HEK293 (cell line): Measurements from ENCODE around the gene ACER3.
"Not testable (repeated sequence)": the region's sequence is repeated elsewhere in the genome, so short reads cannot be mapped to it uniquely, and the experiment has no call there.

Source experiments
- CTCF ChIA-PET: fragments of 350-600 bp; formaldehyde crosslinking; extraction: SDS; loops from one replicate; lab custom pipeline; 2021; ENCODE audit warnings: antibody characterized with exemption; lab: Yijun Ruan, JAX
- POLR2A ChIA-PET: fragments of 300-600 bp; formaldehyde crosslinking; extraction: SDS; loops from one replicate; lab custom pipeline; 2020; ENCODE audit warnings: antibody characterized with exemption, inconsistent platforms; lab: Yijun Ruan, JAX
- H3K27ac ChIP-seq: fragments of 200-500 bp; sonication (Bioruptor generic); 2 replicates; pipeline ENCODE4 v1.5.1; 2014; ENCODE audit warnings: low read depth, low read length, control low read depth, inconsistent platforms; ENCODE audit errors: extremely low read depth
- H3K36me3 ChIP-seq, 2 experiments: fragments of 200-500 bp in 1 of 2; sonication (Bioruptor generic) in 1 of 2; 1 replicate in 1 of 2; 2 replicates in 1 of 2; pipeline ENCODE4 v1.5.1; 2014 to 2017; ENCODE audit warnings: inconsistent platforms in 2 of 2, low read length in 2 of 2; ENCODE audit not compliant: control insufficient read depth in 2 of 2, insufficient read depth in 1 of 2
- H3K4me1 ChIP-seq: fragments of 200-500 bp; sonication (Bioruptor generic); 2 replicates; pipeline ENCODE4 v1.5.1; 2014; ENCODE audit warnings: mild to moderate bottlenecking, low read length, inconsistent platforms; ENCODE audit not compliant: control insufficient read depth, insufficient read depth
- H3K4me3 ChIP-seq: 2 replicates; pipeline ENCODE4 v1.5.1; 2011; ENCODE audit warnings: low read depth, mild to moderate bottlenecking, control low read depth, low read length, moderate library complexity
- H3K9me3 ChIP-seq: fragments of 200-500 bp; sonication (Bioruptor generic); 2 replicates; pipeline ENCODE4 v1.5.1; 2014; ENCODE audit warnings: low read depth, low read length, inconsistent platforms; ENCODE audit not compliant: control insufficient read depth, insufficient read depth
- EGR2 ChIP-seq: fragments of 450-650 bp; formaldehyde crosslinking; IDR thresholded peaks from 2 replicates; pipeline ENCODE4 v1.5.1; 2016; ENCODE audit warnings: low read depth, missing biosample characterization, missing genetic modification characterization
- MZF1 ChIP-seq: fragments of 450-650 bp; formaldehyde crosslinking; IDR thresholded peaks from 2 replicates; pipeline ENCODE4 v1.5.1; 2017; ENCODE audit warnings: missing biosample characterization, missing genetic modification characterization, borderline replicate concordance
- PRDM1 ChIP-seq: fragments of 450-650 bp; formaldehyde crosslinking; IDR thresholded peaks from 2 replicates; pipeline ENCODE4; 2016; ENCODE audit warnings: missing biosample characterization, missing genetic modification characterization
- YY1 ChIP-seq: fragments of 450-650 bp; formaldehyde crosslinking; IDR thresholded peaks from 2 replicates; pipeline ENCODE4 v1.5.1; 2018; ENCODE audit warnings: missing biosample characterization, missing genetic modification characterization
- ZEB2 ChIP-seq: fragments of 450-650 bp; formaldehyde crosslinking; IDR thresholded peaks from 2 replicates; pipeline ENCODE4 v1.5.1; 2016; ENCODE audit warnings: missing biosample characterization, missing genetic modification characterization
- ZFHX2 ChIP-seq: fragments of 450-650 bp; formaldehyde crosslinking; conservative IDR thresholded peaks from 2 replicates; pipeline ENCODE4 v1.5.1; 2016; ENCODE audit warnings: missing biosample characterization, missing genetic modification characterization
- ZNF140 ChIP-seq: fragments of 450-650 bp; formaldehyde crosslinking; IDR thresholded peaks from 2 replicates; pipeline ENCODE4 v1.5.1; 2016; ENCODE audit warnings: missing biosample characterization, missing genetic modification characterization
- ZNF174 ChIP-seq: fragments of 450-650 bp; formaldehyde crosslinking; IDR thresholded peaks from 2 replicates; pipeline ENCODE4 v1.5.0; 2017; ENCODE audit warnings: missing biosample characterization, mild to moderate bottlenecking, missing genetic modification characterization
- ZNF24 ChIP-seq: fragments of 450-650 bp; formaldehyde crosslinking; IDR thresholded peaks from 2 replicates; pipeline ENCODE4 v1.5.1; 2016; ENCODE audit warnings: missing biosample characterization, missing genetic modification characterization
- ZNF585B ChIP-seq: fragments of 450-650 bp; formaldehyde crosslinking; IDR thresholded peaks from 2 replicates; pipeline ENCODE4 v1.5.1; 2016; ENCODE audit warnings: missing biosample characterization, missing genetic modification characterization
- ZNF596 ChIP-seq: fragments of 450-650 bp; IDR thresholded peaks from 2 replicates; pipeline ENCODE4 v1.5.0; 2018; ENCODE audit warnings: missing biosample characterization, mild to moderate bottlenecking, missing genetic modification characterization, moderate library complexity
- ZNF76 ChIP-seq: fragments of 450-650 bp; formaldehyde crosslinking; IDR thresholded peaks from 2 replicates; pipeline ENCODE4; 2016; ENCODE audit warnings: low read depth, missing biosample characterization, missing genetic modification characterization, borderline replicate concordance
- TF ChIP-seq, protein P1 (sequence below): fragments of 450-650 bp; formaldehyde crosslinking; IDR thresholded peaks from 2 replicates; pipeline ENCODE4 v1.5.1; 2016; ENCODE audit warnings: missing biosample characterization, missing genetic modification characterization

The ACER3 gene

DNA sequence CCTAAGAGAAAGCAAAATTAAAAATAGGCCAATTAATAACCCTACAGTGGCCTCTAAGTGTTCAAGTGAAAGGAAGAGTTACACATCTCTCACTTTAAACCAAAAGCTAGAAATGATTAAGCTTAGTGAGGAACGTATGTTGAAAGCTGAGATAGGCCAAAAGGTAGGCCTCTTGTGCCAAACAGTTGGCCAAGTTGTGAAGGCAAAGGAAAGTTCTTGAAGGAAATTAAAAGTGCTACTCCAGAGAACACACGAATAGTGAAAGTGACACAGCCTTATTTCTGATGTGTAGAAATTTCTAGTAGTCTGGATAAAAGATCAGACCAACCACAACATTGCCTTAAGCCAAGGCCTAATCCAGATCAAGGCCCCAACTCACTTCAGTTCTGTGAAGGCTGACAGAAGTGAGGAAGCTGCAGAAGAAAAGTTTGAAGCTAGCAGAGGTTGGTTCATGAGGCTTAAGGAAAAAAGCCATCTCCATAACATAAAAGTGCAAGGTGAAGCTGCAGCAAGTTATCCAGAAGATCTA lies 157.7 kb downstream of the ACER3 start:
- peak; percentile 81 for TF ChIP-seq PRDM1 (tag by site-specific recombination)
- H3K36me3 ChIP-seq, H3K27ac ChIP-seq, H3K4me3 ChIP-seq, POLR2A ChIA-PET, CTCF ChIA-PET, H3K9me3 ChIP-seq: not testable (repeated sequence)
- peaks cover 11% of the 10 kb centered on the region for H3K4me1 ChIP-seq

DNA sequence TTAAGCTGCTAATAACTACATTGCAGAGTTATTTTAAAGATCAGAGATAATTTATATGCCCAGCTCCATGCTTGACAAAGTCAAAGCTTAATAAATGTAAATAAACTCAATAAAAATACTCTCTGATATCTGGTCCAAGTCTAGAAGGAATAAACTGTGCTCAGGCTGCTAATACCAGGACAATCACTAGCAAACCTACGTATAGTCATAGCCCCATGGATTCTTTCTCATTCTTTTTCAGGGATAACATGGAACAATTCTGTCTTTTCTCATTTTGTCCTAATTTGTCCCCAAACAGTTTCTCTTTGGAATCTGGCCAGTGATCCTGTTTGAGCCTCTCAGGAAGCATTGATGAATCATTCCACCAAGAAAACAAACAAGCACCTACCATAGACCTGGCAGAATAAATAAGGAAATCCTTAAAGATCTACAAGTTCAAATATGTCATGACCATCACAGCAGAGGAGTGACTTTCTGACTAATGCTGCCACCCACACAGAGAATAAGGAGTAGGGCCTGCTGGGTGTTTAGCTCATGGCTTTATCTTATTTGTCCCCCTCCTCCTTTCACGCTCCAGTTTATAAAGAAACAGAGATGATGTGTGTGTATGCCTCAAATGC lies 159.4 kb downstream of the ACER3 start:
- H3K36me3 ChIP-seq = no peaks in the 10 kb centered on the region
- POLR2A ChIA-PET = interaction anchor here (1.6 kb wide), 1 partner anchor 8 kb away, joined by 3 read pairs; no protein-coding TSS in a partner anchor

DNA sequence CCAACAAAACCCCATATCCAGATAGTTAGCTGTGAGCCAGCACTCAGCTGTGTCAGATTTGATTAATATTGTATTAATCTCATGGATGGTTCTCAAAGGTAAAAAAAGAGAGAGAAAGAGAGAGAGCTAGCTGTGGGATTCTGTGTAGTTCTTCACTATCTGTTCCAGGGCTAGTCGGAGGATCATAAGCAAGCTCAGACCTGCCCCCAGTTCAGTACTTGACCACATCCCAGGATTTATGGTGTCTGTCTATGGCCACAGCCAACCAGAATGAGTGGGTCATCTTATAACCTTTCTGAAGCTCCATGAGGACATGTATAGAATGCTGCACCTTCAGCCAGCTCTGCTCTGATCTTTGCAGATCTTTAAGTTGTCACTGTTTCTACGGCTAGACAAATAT lies 160.0 kb downstream of the ACER3 start:
- no peaks in the 10 kb centered on the region for H3K36me3 ChIP-seq
- peaks cover 11% of the 10 kb centered on the region for H3K4me1 ChIP-seq
- H3K27ac ChIP-seq = no peak overlapping the region
- CTCF ChIA-PET = interaction anchor here (0.5 to 2.1 kb wide), 4 partner anchors 16 to 599 kb away, joined by 3 to 7 read pairs (median 4); no protein-coding TSS in a partner anchor
- H3K4me3 ChIP-seq = no peak overlapping the region
- POLR2A ChIA-PET = interaction anchor here (1.6 kb wide), 1 partner anchor 9 kb away, joined by 3 read pairs; no protein-coding TSS in a partner anchor
- H3K9me3 ChIP-seq = no peaks in the 10 kb centered on the region
- TF ChIP-seq ZNF596 (tag by site-specific recombination) (0 out of 2 replicates have a peak, but pooled peaks have one; percentile 23), ZNF24 (tag by site-specific recombination) (no peak)

More for the DNA sequence above, 159.4 kb downstream of the ACER3 start:
- CTCF ChIA-PET = interaction anchor here (0.5 to 2.1 kb wide), 5 partner anchors 16 to 600 kb away, joined by 3 to 7 read pairs (median 4); no protein-coding TSS in a partner anchor
- H3K9me3 ChIP-seq = no peaks in the 10 kb centered on the region
- H3K4me1 ChIP-seq = peaks cover 11% of the 10 kb centered on the region
- H3K27ac ChIP-seq = peak overlapping the region; percentile 28; the same call in 1 of the 2 replicates
- no peak overlapping the region for H3K4me3 ChIP-seq
- TF ChIP-seq ZFHX2 = peak; percentile 64
- TF ChIP-seq ZNF585B (tag by site-specific recombination) = no peak
- TF ChIP-seq ZNF174 (tag by site-specific recombination) = no peak
- TF ChIP-seq YY1 (tag by site-specific recombination) = no peak
- peak; percentile 30; the same call in 1 of the 2 replicates for TF ChIP-seq EGR2 (tag by site-specific recombination)
- TF ChIP-seq, all 188 proteins: peak for 2

DNA sequence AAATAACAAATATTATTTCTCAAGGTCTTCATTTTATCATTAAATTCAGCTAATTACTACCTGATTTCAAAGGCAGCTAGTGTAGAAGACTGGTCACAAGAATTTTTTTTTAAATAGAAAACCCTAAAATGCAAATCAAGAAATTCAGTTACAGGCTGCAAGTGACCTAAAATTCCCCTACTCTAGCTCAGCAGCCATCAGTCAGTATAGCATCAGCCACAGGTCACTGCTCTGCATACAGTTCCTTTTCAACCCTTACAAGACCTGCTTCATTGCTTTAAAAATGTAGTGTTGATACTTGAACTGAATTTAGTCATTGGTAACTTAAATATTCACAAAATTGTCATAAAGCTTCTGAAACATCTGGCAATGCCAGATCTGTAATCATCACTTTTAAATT lies 164.0 kb downstream of the ACER3 start:
- TF ChIP-seq, protein P1, sequence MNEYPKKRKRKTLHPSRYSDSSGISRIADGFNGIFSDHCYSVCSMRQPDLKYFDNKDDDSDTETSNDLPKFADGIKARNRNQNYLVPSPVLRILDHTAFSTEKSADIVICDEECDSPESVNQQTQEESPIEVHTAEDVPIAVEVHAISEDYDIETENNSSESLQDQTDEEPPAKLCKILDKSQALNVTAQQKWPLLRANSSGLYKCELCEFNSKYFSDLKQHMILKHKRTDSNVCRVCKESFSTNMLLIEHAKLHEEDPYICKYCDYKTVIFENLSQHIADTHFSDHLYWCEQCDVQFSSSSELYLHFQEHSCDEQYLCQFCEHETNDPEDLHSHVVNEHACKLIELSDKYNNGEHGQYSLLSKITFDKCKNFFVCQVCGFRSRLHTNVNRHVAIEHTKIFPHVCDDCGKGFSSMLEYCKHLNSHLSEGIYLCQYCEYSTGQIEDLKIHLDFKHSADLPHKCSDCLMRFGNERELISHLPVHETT = no peak
- TF ChIP-seq ZNF140 (tag by site-specific recombination) (no peak), MZF1 (no peak), ZEB2 (no peak), ZFHX2 (no peak), ZNF76 (tag by site-specific recombination) (no peak)
- Histone ChIP-seq H3K4me3 (no peak overlapping the region), H3K4me1 (peaks cover 11% of the 10 kb centered on the region), H3K36me3 (no peaks in the 10 kb centered on the region), H3K9me3 (no peaks in the 10 kb centered on the region), H3K27ac (no peak overlapping the region)
- CTCF ChIA-PET = interaction anchor here (0.6 to 1.5 kb wide), 7 partner anchors 19 to 1913 kb away, joined by 3 to 6 read pairs (median 4); partner anchors contain the start of gene TSKU
- POLR2A ChIA-PET = no interaction called here
